Inferior parietal cortex (tissue), 1 donor: ENCODE measurements around the gene ZNF428.

Experiments used
- DNase-seq: peaks from one replicate; pipeline ENCODE4 v3.0.0-alpha.2; 2016; ENCODE audit errors: extremely low spot score

The ZNF428 gene

GRCh38 chr19:43562226-43562697 lies 57.2 kb downstream of the ZNF428 start:
- DNase-seq, result no peak

- no peak for DNase-seq
Observed at GRCh38 chr19:43561139-43561970, 58.1 kb downstream of the ZNF428 start.

- DNase-seq, result no peak
Observed at GRCh38 chr19:43560687-43561086, 58.7 kb downstream of the ZNF428 start.
